Stimulated activated naive B cell treated with anti-CD40 and anti-IgM and Interleukin-4, amounts not matched to agents 10 μg/mL and 1 μg/mL and 100 μg/mL, for 72 hours (primary cell): ENCODE results near the gene CFAP57.

Experiments used
- ATAC-seq, 2 donors: fragments of 150-1000 bp; cut with Tn5 transposase; replicated peaks; 2 replicates each; pipeline ENCODE4 v1.10.0; 2021; ENCODE audit warnings: moderate library complexity in 1 of 2
- DNase-seq: peaks from one replicate; pipeline ENCODE4 v3.0.0; 2021
- H3K27ac Mint-ChIP-seq: one replicate; pipeline ENCODE4 v1.8.0; 2022; ENCODE audit warnings: mild to moderate bottlenecking, mixed read lengths
- H3K27me3 Mint-ChIP-seq, 2 donors: one replicate each; pipeline ENCODE4 v1.8.0; 2022; ENCODE audit warnings: mixed read lengths in 2 of 2
- H3K36me3 Mint-ChIP-seq, 2 donors: one replicate each; pipeline ENCODE4 v1.8.0; 2022; ENCODE audit warnings: mixed read lengths in 2 of 2, mild to moderate bottlenecking in 1 of 2
- H3K4me1 Mint-ChIP-seq, 2 donors: one replicate each; pipeline ENCODE4 v1.8.0; 2022; ENCODE audit warnings: mixed read lengths in 2 of 2, mild to moderate bottlenecking in 1 of 2
- H3K4me3 Mint-ChIP-seq, 2 donors: one replicate each; pipeline ENCODE4 v1.8.0; 2022; ENCODE audit warnings: mild to moderate bottlenecking in 2 of 2, mixed read lengths in 2 of 2, moderate library complexity in 1 of 2
- H3K9me3 Mint-ChIP-seq, 2 donors: one replicate each; pipeline ENCODE4 v1.8.0; 2022; ENCODE audit warnings: mixed read lengths in 2 of 2, mild to moderate bottlenecking in 1 of 2

Gene CFAP57

GRCh38 chr1:43241413-43241836 is 69.3 kb downstream of the CFAP57 start:
- no peak overlapping the region for H3K27ac Mint-ChIP-seq
- no peak for DNase-seq
- peaks cover 5 to 8% of the 10 kb centered on the region in 2 donors for H3K36me3 Mint-ChIP-seq
- H3K9me3 Mint-ChIP-seq: peaks cover 0 to 3% of the 10 kb centered on the region in 2 donors
- peaks cover 30 to 37% of the 10 kb centered on the region in 2 donors for H3K4me1 Mint-ChIP-seq
- no peak overlapping the region for H3K4me3 Mint-ChIP-seq
- no peak for ATAC-seq
- H3K27me3 Mint-ChIP-seq: no peaks in the 10 kb centered on the region

DNA sequence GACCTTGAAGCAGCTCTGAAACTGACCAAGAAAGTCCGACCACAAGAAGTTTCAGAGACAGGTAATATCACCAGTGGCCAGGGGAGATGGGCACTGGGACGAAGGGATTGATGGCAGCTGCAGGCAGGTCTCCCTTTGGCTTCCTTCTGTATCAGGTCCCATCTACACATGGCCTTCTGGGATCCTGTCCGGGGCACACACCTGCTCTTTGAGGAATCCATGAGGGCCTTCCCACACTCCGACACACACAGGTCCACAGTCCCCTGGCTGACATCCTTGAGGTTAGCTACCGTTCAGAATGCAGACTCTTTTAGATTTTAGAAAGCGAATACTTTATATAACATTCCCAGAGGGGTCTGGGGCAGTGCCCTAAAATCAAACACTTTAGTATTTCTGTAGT is 71.2 kb downstream of the CFAP57 start:
- Mint-ChIP-seq H3K27me3 (no peaks in the 10 kb centered on the region), H3K9me3 (peaks cover 0 to 3% of the 10 kb centered on the region in 2 donors), H3K36me3 (peaks cover 5 to 10% of the 10 kb centered on the region in 2 donors), H3K4me1 (peaks cover 21 to 26% of the 10 kb centered on the region in 2 donors), H3K4me3 (no peak overlapping the region), H3K27ac (peak overlapping the region; percentile 51)
- ATAC-seq (no peak), DNase-seq (no peak)

DNA sequence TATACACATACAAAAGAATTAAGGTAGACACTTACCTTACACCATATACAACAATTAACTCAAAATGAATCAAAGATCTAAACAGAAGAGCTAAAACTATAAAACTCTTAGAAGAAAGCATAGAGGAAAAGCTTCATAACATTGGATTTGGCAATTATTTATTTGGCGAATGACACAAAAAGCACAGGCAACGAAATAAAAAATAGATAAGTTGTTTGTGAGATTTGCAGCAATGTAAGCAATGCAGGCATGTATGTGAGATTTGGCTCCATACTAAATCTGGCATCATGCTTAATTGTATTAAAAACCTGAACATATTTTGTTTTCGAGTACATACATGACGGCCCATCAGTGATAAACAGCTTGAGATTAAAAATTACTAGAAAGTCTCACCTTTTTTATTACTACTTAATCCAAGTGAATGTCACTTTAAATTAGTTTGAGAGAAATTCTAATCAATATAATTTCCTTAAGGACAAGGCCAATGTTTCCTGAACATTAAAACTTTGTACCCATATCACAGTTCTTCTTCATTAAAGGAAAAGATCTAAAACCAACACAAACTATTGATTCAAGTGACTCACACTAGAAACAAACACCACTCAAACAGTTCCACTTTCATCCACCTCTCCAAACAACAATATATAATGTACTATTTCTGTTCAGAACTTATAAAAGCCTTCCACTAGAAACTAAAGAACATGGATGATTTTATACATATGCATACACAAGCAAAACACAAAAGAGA is 74.5 kb downstream of the CFAP57 start:
- H3K9me3 Mint-ChIP-seq: peaks cover 0 to 5% of the 10 kb centered on the region in 2 donors
- H3K4me3 Mint-ChIP-seq: no peak overlapping the region
- no peak for DNase-seq
- peaks cover 2 to 11% of the 10 kb centered on the region in 2 donors for H3K36me3 Mint-ChIP-seq
- peaks cover 0 to 4% of the 10 kb centered on the region in 2 donors for H3K27me3 Mint-ChIP-seq
- no peak for ATAC-seq
- peaks cover 7 to 12% of the 10 kb centered on the region in 2 donors for H3K4me1 Mint-ChIP-seq
- no peak overlapping the region for H3K27ac Mint-ChIP-seq

DNA sequence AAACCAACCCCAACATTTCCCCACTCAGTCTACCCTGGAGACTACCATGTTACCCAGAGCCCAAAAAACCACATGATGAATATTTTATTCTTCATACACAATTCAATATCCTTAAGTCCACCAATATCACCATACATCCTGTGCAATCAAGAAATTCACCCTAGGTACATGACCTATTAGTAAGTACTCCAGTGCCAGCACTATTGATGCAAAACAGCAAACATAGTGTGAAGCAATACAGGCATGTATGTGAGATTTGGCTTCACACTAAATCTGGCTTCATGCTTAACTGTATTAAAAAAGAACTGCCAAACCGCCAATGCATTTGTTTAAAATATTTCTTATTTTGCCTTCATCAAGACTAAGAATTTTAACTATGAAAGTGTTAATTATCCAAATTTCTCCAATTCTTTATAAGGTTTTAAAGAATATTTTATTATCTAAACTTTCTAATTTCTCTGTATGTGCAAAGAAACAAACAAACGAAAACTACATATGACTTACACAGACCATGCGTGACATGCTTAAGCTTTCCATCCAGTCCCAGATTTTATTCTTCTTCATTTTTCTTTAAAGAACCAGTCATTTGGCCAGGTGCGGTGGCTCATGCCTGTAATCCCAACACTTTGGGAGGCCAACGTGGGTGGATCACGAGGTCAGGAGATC is 75.3 kb downstream of the CFAP57 start:
- no peak overlapping the region for H3K4me3 Mint-ChIP-seq
- no peak for ATAC-seq
- H3K27me3 Mint-ChIP-seq: peaks cover 0 to 4% of the 10 kb centered on the region in 2 donors
- peaks cover 0 to 5% of the 10 kb centered on the region in 2 donors for H3K9me3 Mint-ChIP-seq
- H3K36me3 Mint-ChIP-seq: peaks cover 2 to 11% of the 10 kb centered on the region in 2 donors
- DNase-seq: no peak
- H3K27ac Mint-ChIP-seq: no peak overlapping the region
- H3K4me1 Mint-ChIP-seq: peaks cover 6 to 14% of the 10 kb centered on the region in 2 donors

- Mint-ChIP-seq H3K27me3 (peaks cover 4 to 14% of the 10 kb centered on the region in 2 donors), H3K27ac (no peak overlapping the region), H3K4me3 (no peak overlapping the region), H3K36me3 (peaks cover 0 to 16% of the 10 kb centered on the region in 2 donors), H3K9me3 (peaks cover 0 to 5% of the 10 kb centered on the region in 2 donors), H3K4me1 (peaks cover 15 to 22% of the 10 kb centered on the region in 2 donors)
- no peak for DNase-seq
- ATAC-seq: no peak
Measured at GRCh38 chr1:43250351-43250761, 78.2 kb downstream of the CFAP57 start.

GRCh38 chr1:43251024-43251423 is 78.9 kb downstream of the CFAP57 start:
- Mint-ChIP-seq H3K4me1 (peaks cover 15 to 25% of the 10 kb centered on the region in 2 donors), H3K9me3 (peaks cover 0 to 5% of the 10 kb centered on the region in 2 donors), H3K36me3 (peaks cover 0 to 16% of the 10 kb centered on the region in 2 donors), H3K4me3 (no peak overlapping the region), H3K27ac (peak overlapping the region; percentile 37), H3K27me3 (peaks cover 4 to 14% of the 10 kb centered on the region in 2 donors)
- ATAC-seq: no peak
- no peak for DNase-seq

- Mint-ChIP-seq H3K4me1 (peaks cover 23 to 37% of the 10 kb centered on the region in 2 donors), H3K27me3 (peaks cover 4 to 14% of the 10 kb centered on the region in 2 donors), H3K9me3 (peaks cover 0 to 5% of the 10 kb centered on the region in 2 donors), H3K27ac (no peak overlapping the region), H3K4me3 (no peak overlapping the region), H3K36me3 (peaks cover 0 to 12% of the 10 kb centered on the region in 2 donors)
- peak; percentile 51 to 56 for ATAC-seq
- no peak for DNase-seq
Measured at GRCh38 chr1:43252225-43252624, 80.1 kb downstream of the CFAP57 start.

- DNase-seq (no peak), ATAC-seq (peak; percentile 38 to 50)
- Mint-ChIP-seq H3K9me3 (peaks cover 0 to 5% of the 10 kb centered on the region in 2 donors), H3K4me3 (no peak overlapping the region), H3K36me3 (peaks cover 0 to 11% of the 10 kb centered on the region in 2 donors), H3K27ac (peak overlapping the region; percentile 56), H3K27me3 (peaks cover 4 to 14% of the 10 kb centered on the region in 2 donors), H3K4me1 (peaks cover 27 to 47% of the 10 kb centered on the region in 2 donors)
Measured at GRCh38 chr1:43253173-43253572, 81.0 kb downstream of the CFAP57 start.

GRCh38 chr1:43253876-43254275 is 81.7 kb downstream of the CFAP57 start:
- Mint-ChIP-seq H3K36me3 (peaks cover 0 to 11% of the 10 kb centered on the region in 2 donors), H3K9me3 (peaks cover 0 to 5% of the 10 kb centered on the region in 2 donors), H3K4me3 (no peak overlapping the region), H3K4me1 (peaks cover 30 to 51% of the 10 kb centered on the region in 2 donors), H3K27ac (no peak overlapping the region), H3K27me3 (peaks cover 4 to 14% of the 10 kb centered on the region in 2 donors)
- DNase-seq: no peak
- no peak for ATAC-seq

GRCh38 chr1:43255438-43256210 is 83.5 kb downstream of the CFAP57 start:
- H3K27ac Mint-ChIP-seq: no peak overlapping the region
- H3K36me3 Mint-ChIP-seq: peaks cover 0 to 9% of the 10 kb centered on the region in 2 donors
- peaks cover 4 to 14% of the 10 kb centered on the region in 2 donors for H3K27me3 Mint-ChIP-seq
- H3K4me3 Mint-ChIP-seq: no peak overlapping the region
- DNase-seq: no peak
- ATAC-seq: no peak
- peaks cover 30 to 49% of the 10 kb centered on the region in 2 donors for H3K4me1 Mint-ChIP-seq
- H3K9me3 Mint-ChIP-seq: peaks cover 0 to 5% of the 10 kb centered on the region in 2 donors

GRCh38 chr1:43256675-43257570 is 84.8 kb downstream of the CFAP57 start:
- Mint-ChIP-seq H3K27ac (no peak overlapping the region), H3K9me3 (no peaks in the 10 kb centered on the region), H3K4me1 (peaks cover 24 to 37% of the 10 kb centered on the region in 2 donors), H3K4me3 (no peak overlapping the region), H3K36me3 (peaks cover 0 to 5% of the 10 kb centered on the region in 2 donors), H3K27me3 (peaks cover 4 to 14% of the 10 kb centered on the region in 2 donors)
- DNase-seq: no peak
- ATAC-seq: peak; percentile 34 to 46

DNA sequence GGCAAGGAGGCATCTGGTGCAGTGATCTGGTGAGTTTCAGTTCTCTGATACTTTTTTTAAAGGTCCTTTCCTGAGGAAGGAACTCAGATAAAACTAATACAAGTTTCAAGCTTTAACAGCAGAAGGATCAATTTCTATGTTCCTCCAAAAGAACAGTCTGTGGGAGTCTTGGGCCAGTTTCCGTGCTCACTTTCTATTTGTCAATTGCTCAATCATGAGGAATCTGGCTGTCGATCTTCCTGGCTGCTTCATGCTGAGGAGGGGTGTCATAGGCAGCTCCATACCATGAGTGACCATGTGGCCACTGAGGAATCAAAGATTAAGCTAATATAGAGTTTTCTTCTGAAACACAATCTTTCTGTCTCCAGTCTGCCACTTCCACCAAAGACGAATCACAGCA is 86.2 kb downstream of the CFAP57 start:
- Mint-ChIP-seq H3K27me3 (peaks cover 1 to 11% of the 10 kb centered on the region in 2 donors), H3K9me3 (peaks cover 3% of the 10 kb centered on the region in 2 donors), H3K27ac (no peak overlapping the region), H3K4me1 (peaks cover 16 to 28% of the 10 kb centered on the region in 2 donors), H3K36me3 (peaks cover 0 to 2% of the 10 kb centered on the region in 2 donors), H3K4me3 (no peak overlapping the region)
- ATAC-seq: peak in 1 of 2 donors; percentile 41
- no peak for DNase-seq

DNA sequence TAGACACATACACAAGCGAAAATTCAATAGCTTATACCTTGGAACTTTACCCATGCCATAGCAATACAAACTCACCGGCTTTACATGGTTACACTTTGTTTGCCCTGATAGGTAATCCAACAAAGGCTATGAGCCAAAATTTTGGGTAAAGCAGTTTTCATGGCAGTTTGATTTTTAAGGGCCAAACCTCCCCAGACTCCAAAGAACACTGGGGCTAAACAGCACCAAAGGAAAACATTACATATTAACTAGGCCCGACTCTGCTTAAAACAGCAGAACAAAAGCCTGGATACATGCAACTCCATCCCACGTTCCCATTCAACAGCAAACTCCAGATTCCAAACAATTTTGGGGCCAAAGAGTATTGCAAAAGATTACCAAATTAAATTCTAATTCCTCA is 93.3 kb downstream of the CFAP57 start:
- H3K9me3 Mint-ChIP-seq: peaks cover 6 to 7% of the 10 kb centered on the region in 2 donors
- ATAC-seq (no peak), DNase-seq (no peak)
- H3K4me1 Mint-ChIP-seq: peaks cover 6 to 11% of the 10 kb centered on the region in 2 donors
- no peak overlapping the region for H3K4me3 Mint-ChIP-seq
- peaks cover 15 to 30% of the 10 kb centered on the region in 2 donors for H3K27me3 Mint-ChIP-seq
- H3K27ac Mint-ChIP-seq: no peak overlapping the region
- H3K36me3 Mint-ChIP-seq: peaks cover 0 to 3% of the 10 kb centered on the region in 2 donors
